ENCODE data around the gene CALHM6. TPM values are rescaled to one million over a fixed set of nuclear protein-coding genes. Genes with fewer than 3 reads are reported as not detected.

The CALHM6 gene
- total and polyA plus RNA-seq, 2 of the 8 experiments (the other 6 are each of a cell fraction or from before 2014, with no cell fraction given): 0.93 to 1.8 TPM

GRCh38 chr6:116491610-116492330, 30.6 kb downstream of the CALHM6 start (continued):
- TF ChIP-seq ATF3 (IDR thresholded peaks at IDR 0.05; ENCODE audit: insufficient read depth, low read depth, low read length): no peak
- TF ChIP-seq TEAD4 (IDR thresholded peaks at IDR 0.05; ENCODE audit: low read depth, low read length): no peak
- no peak for TF ChIP-seq CTCF (IDR thresholded peaks at IDR 0.05; ENCODE audit: control extremely low read depth in 1 of 3, insufficient read depth in 1 of 3, low read depth in 1 of 3, low read length in 3 of 3)
- no peak for TF ChIP-seq CREB1 (IDR thresholded peaks at IDR 0.05)

Data from H1 (cell line).